Measurements from ENCODE around the gene HDLBP. TPM values are rescaled to one million over a fixed set of nuclear protein-coding genes. Genes with fewer than 3 reads are reported as not detected.
"Not testable (repeated sequence)": the region's sequence is repeated elsewhere in the genome, so short reads cannot be mapped to it uniquely, and the experiment has no call there.

Gene HDLBP
- total RNA-seq, 1 experiment from 2014 or later, result 908 TPM

- ChIA-PET CTCF (no interaction called here), POLR2A (ENCODE audit: unreplicated experiment) (no interaction called here)
- Histone ChIP-seq H4K20me1 (ENCODE audit: insufficient read depth) (peaks cover 94% of the 10 kb centered on the region), H3K9me2 (ENCODE audit: insufficient read depth) (no peaks in the 10 kb centered on the region), H3K4me3 (no peak overlapping the region), H3K9me3 (ENCODE audit: insufficient read depth, low read depth) (no peaks in the 10 kb centered on the region), H3K4me2 (no peak overlapping the region), H3K36me3 (ENCODE audit: low read depth) (peaks cover 6% of the 10 kb centered on the region; the same call in 1 of the 2 replicates), H2AFZ (no peak overlapping the region), H3K27me3 (ENCODE audit: insufficient read depth, low read depth) (no peaks in the 10 kb centered on the region), H3K27ac (no peak overlapping the region), H3K4me1 (replicated peaks; ENCODE audit: insufficient read depth) (no peaks in the 10 kb centered on the region), H3F3A (ENCODE audit: insufficient read depth, low read depth) (peaks cover 7% of the 10 kb centered on the region; the same call in 1 of the 2 replicates), H3K79me2 (ENCODE audit: low read depth) (peaks cover 97% of the 10 kb centered on the region)
- DNase-seq, result no peak
- TF ChIP-seq CTCF (conservative IDR thresholded peaks at IDR 0.05), result no peak
- no peak for TF ChIP-seq EZH2 (IDR thresholded peaks at IDR 0.05; ENCODE audit: low read depth)
- intact Hi-C loops (cut with micrococcal nuclease; ENCODE audit: unreplicated experiment), result no loop called here
- BruUV-seq (replicated peaks), result no TSS peak
Measured at GRCh38 chr2:241296767-241297166, 18.7 kb downstream of the HDLBP start.

- H3K36me3 ChIP-seq (ENCODE audit: low read depth), result peaks cover 6% of the 10 kb centered on the region; the same call in 1 of the 2 replicates
- no peaks in the 10 kb centered on the region for H3K4me1 ChIP-seq (replicated peaks; ENCODE audit: insufficient read depth)
- no peaks in the 10 kb centered on the region for H3F3A ChIP-seq (ENCODE audit: insufficient read depth, low read depth)
- peaks cover 99% of the 10 kb centered on the region for H3K79me2 ChIP-seq (ENCODE audit: low read depth)
- H3K4me3 ChIP-seq, result no peak overlapping the region
- no peak overlapping the region for H3K4me2 ChIP-seq
- H3K27ac ChIP-seq, result no peak overlapping the region
- no peak for DNase-seq
- no peaks in the 10 kb centered on the region for H3K27me3 ChIP-seq (ENCODE audit: insufficient read depth, low read depth)
- intact Hi-C loops (cut with micrococcal nuclease; ENCODE audit: unreplicated experiment), result no loop called here
- TF ChIP-seq EZH2 (IDR thresholded peaks at IDR 0.05; ENCODE audit: low read depth) (no peak), CTCF (conservative IDR thresholded peaks at IDR 0.05) (no peak)
- no peaks in the 10 kb centered on the region for H3K9me2 ChIP-seq (ENCODE audit: insufficient read depth)
- CTCF ChIA-PET, result no interaction called here
- no peaks in the 10 kb centered on the region for H3K9me3 ChIP-seq (ENCODE audit: insufficient read depth, low read depth)
- no TSS peak for BruUV-seq (replicated peaks)
- POLR2A ChIA-PET (ENCODE audit: unreplicated experiment), result no interaction called here
- no peak overlapping the region for H2AFZ ChIP-seq
- H4K20me1 ChIP-seq (ENCODE audit: insufficient read depth), result peaks cover 95% of the 10 kb centered on the region
Measured at GRCh38 chr2:241295326-241296095, 20.0 kb downstream of the HDLBP start.

GRCh38 chr2:241293378-241293797 lies 22.1 kb downstream of the HDLBP start:
- H3K36me3 ChIP-seq (ENCODE audit: low read depth); H3K27me3 ChIP-seq (ENCODE audit: insufficient read depth, low read depth); H3K4me3 ChIP-seq; CTCF ChIA-PET; H3K9me2 ChIP-seq (ENCODE audit: insufficient read depth); H3K27ac ChIP-seq; H3K4me2 ChIP-seq; BruUV-seq (replicated peaks); H3K4me1 ChIP-seq (replicated peaks; ENCODE audit: insufficient read depth); H3F3A ChIP-seq (ENCODE audit: insufficient read depth, low read depth); H2AFZ ChIP-seq; H3K9me3 ChIP-seq (ENCODE audit: insufficient read depth, low read depth); intact Hi-C loops (cut with micrococcal nuclease; ENCODE audit: unreplicated experiment): not testable (repeated sequence)
- peaks cover 95% of the 10 kb centered on the region for H4K20me1 ChIP-seq (ENCODE audit: insufficient read depth)
- DNase-seq, result peak in 1 of 2 experiments; percentile 36
- peaks cover 99% of the 10 kb centered on the region for H3K79me2 ChIP-seq (ENCODE audit: low read depth)
- POLR2A ChIA-PET (ENCODE audit: unreplicated experiment), result interaction anchor here (0.6 kb wide), 1 partner anchor 8 kb away, joined by 8 read pairs; no protein-coding TSS in a partner anchor

Measured in PC-9 (cell line).